K562 (cell line): Measurements from ENCODE around the gene SMAD5.

ENCODE experiments used
- TF ChIP-seq, protein P1 (sequence below): fragments of 250-450 bp; sonication (Bioruptor Pico); IDR thresholded peaks from 2 replicates; pipeline ENCODE4 v1.8.0; 2021; ENCODE audit warnings: moderate library complexity, mild to moderate bottlenecking, inconsistent platforms
- TF ChIP-seq, protein P2 (sequence below), 2 experiments: fragments of 450-650 bp in 1 of 2; sonication (generic) in 1 of 2; formaldehyde crosslinking in 1 of 2; IDR thresholded peaks in 1 of 2; conservative IDR thresholded peaks in 1 of 2; 2 replicates each; pipeline versions ENCODE4 v1.6.1 to v1.8.1; 2016 to 2023; ENCODE audit warnings: mild to moderate bottlenecking in 2 of 2, moderate library complexity in 2 of 2, inconsistent platforms in 1 of 2, missing genetic modification reagents in 1 of 2
- TF ChIP-seq, protein P3 (sequence below), 3 experiments: IDR thresholded peaks in 2 of 3; conservative IDR thresholded peaks in 1 of 3; 2 replicates each; pipeline ENCODE4 v1.5.1; 2011 to 2012; ENCODE audit warnings: low read length in 3 of 3, mild to moderate bottlenecking in 3 of 3, control low read depth in 2 of 3, improper control_type of control experiment in 1 of 3, inconsistent platforms in 1 of 3, low read depth in 1 of 3, mixed read lengths in 1 of 3, moderate library complexity in 1 of 3; ENCODE audit not compliant: insufficient read depth in 2 of 3

DNA sequence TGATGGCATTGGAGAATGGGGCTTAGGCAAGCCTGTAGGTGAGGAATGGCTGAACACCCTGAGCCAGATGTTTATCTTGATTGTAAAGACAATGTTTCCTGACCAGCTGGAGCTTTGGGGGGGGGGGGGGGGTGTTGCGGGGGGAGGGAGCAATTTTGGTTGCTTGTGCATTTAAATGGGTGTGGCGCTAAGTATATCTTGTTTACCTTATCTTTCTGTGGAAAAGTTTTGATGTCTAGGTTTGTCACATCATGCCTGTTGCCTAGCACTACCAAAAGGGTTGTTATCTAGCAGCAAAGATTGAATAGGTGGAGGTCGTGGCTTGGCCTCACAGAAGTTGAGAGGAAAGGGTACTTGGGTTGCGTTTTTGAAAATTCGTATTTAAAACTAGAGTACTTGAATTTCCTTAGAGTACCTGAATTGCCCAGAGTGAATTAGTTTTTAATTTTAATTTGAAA is 1.3 kb downstream of the SMAD5 start:
- TF ChIP-seq, protein P1, sequence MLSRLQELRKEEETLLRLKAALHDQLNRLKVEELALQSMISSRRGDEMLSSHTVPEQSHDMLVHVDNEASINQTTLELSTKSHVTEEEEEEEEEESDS (CRISPR knock-in tag), result no peak
- TF ChIP-seq, protein P2, sequence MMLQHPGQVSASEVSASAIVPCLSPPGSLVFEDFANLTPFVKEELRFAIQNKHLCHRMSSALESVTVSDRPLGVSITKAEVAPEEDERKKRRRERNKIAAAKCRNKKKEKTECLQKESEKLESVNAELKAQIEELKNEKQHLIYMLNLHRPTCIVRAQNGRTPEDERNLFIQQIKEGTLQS (IDR thresholded peaks at IDR 0.05), result no peak
- TF ChIP-seq, protein P2 (CRISPR knock-in tag; conservative IDR thresholded peaks at IDR 0.05), result no peak
- TF ChIP-seq, protein P3, sequence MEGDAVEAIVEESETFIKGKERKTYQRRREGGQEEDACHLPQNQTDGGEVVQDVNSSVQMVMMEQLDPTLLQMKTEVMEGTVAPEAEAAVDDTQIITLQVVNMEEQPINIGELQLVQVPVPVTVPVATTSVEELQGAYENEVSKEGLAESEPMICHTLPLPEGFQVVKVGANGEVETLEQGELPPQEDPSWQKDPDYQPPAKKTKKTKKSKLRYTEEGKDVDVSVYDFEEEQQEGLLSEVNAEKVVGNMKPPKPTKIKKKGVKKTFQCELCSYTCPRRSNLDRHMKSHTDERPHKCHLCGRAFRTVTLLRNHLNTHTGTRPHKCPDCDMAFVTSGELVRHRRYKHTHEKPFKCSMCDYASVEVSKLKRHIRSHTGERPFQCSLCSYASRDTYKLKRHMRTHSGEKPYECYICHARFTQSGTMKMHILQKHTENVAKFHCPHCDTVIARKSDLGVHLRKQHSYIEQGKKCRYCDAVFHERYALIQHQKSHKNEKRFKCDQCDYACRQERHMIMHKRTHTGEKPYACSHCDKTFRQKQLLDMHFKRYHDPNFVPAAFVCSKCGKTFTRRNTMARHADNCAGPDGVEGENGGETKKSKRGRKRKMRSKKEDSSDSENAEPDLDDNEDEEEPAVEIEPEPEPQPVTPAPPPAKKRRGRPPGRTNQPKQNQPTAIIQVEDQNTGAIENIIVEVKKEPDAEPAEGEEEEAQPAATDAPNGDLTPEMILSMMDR (IDR thresholded peaks at IDR 0.05 in 2 of 3, conservative IDR thresholded peaks at IDR 0.05 in 1 of 3; ENCODE audit: insufficient read depth in 2 of 3, low read depth in 1 of 3, low read length in 3 of 3), result no peak
